GM12875 (cell line): Measurements from ENCODE around the gene RGS6.
"Not testable (repeated sequence)": the region's sequence is repeated elsewhere in the genome, so short reads cannot be mapped to it uniquely, and the experiment has no call there.

Experiments
- H3K4me3 ChIP-seq: one replicate; pipeline ENCODE4 v1.5.1; 2011; ENCODE audit warnings: low read depth, low read length, control low read depth
- CTCF ChIP-seq: IDR thresholded peaks from 2 replicates; pipeline ENCODE4 v1.5.1; 2011; ENCODE audit warnings: low read depth, mild to moderate bottlenecking, control low read depth, inconsistent platforms, low read length, moderate library complexity, borderline replicate concordance; ENCODE audit not compliant: insufficient read depth

The RGS6 gene

GRCh38 chr14:72471346-72471745, 539.1 kb downstream of the RGS6 start:
- H3K4me3 ChIP-seq: no peak overlapping the region
- TF ChIP-seq CTCF: no peak

- H3K4me3 ChIP-seq: no peak overlapping the region
- TF ChIP-seq CTCF: no peak
Measured at GRCh38 chr14:72472845-72473244, 540.6 kb downstream of the RGS6 start.

- H3K4me3 ChIP-seq: no peak overlapping the region
- TF ChIP-seq CTCF: no peak
Measured at GRCh38 chr14:72476657-72477499, 544.6 kb downstream of the RGS6 start.

- H3K4me3 ChIP-seq: not testable (repeated sequence)
Measured at GRCh38 chr14:72477578-72477977, 545.3 kb downstream of the RGS6 start.

GRCh38 chr14:72478471-72478893, 546.3 kb downstream of the RGS6 start:
- no peak for TF ChIP-seq CTCF
- no peak overlapping the region for H3K4me3 ChIP-seq

- no peak for TF ChIP-seq CTCF
- H3K4me3 ChIP-seq: no peak overlapping the region
Measured at GRCh38 chr14:72479461-72479931, 547.3 kb downstream of the RGS6 start.

- TF ChIP-seq CTCF: no peak
- H3K4me3 ChIP-seq: no peak overlapping the region
Measured at GRCh38 chr14:72480464-72481243, 548.4 kb downstream of the RGS6 start.
